ENCODE results near the gene MPO.

Gene MPO

GRCh38 chr17:58312021-58312630, 31.4 kb upstream of the MPO start:
- no peaks in the 10 kb centered on the region for H3K36me3 ChIP-seq
- no peak overlapping the region for H3K4me3 ChIP-seq (ENCODE audit: low read depth, low read length)
- no peak for DNase-seq
- TF ChIP-seq CTCF (IDR thresholded peaks at IDR 0.05; ENCODE audit: low read depth, low read length), result no peak
- peaks cover 5% of the 10 kb centered on the region; the same call in 1 of the 2 replicates for H3K27me3 ChIP-seq
- no peaks in the 10 kb centered on the region for H3K4me1 ChIP-seq
- no peaks in the 10 kb centered on the region for H3K9me3 ChIP-seq

- Histone ChIP-seq H3K9me3 (no peaks in the 10 kb centered on the region), H3K36me3 (no peaks in the 10 kb centered on the region), H3K4me3 (ENCODE audit: low read depth, low read length) (no peak overlapping the region), H3K4me1 (no peaks in the 10 kb centered on the region), H3K27me3 (peaks cover 5% of the 10 kb centered on the region; the same call in 1 of the 2 replicates)
- no peak for DNase-seq
- no peak for TF ChIP-seq CTCF (IDR thresholded peaks at IDR 0.05; ENCODE audit: low read depth, low read length)
Observed at GRCh38 chr17:58311429-58311894, 30.7 kb upstream of the MPO start.

GRCh38 chr17:58310511-58311428, 30.0 kb upstream of the MPO start:
- DNase-seq, result no peak
- Histone ChIP-seq H3K9me3 (no peaks in the 10 kb centered on the region), H3K4me3 (ENCODE audit: low read depth, low read length) (no peak overlapping the region), H3K27me3 (peaks cover 7% of the 10 kb centered on the region; the same call in 1 of the 2 replicates), H3K36me3 (no peaks in the 10 kb centered on the region), H3K4me1 (no peaks in the 10 kb centered on the region)
- no peak for TF ChIP-seq CTCF (IDR thresholded peaks at IDR 0.05; ENCODE audit: low read depth, low read length)

GRCh38 chr17:58309918-58310259, 29.2 kb upstream of the MPO start:
- H3K36me3 ChIP-seq, result no peaks in the 10 kb centered on the region

GRCh38 chr17:58308985-58309917, 28.5 kb upstream of the MPO start:
- no peak for TF ChIP-seq CTCF (IDR thresholded peaks at IDR 0.05; ENCODE audit: low read depth, low read length)
- Histone ChIP-seq H3K4me3 (ENCODE audit: low read depth, low read length) (no peak overlapping the region), H3K27me3 (peaks cover 7% of the 10 kb centered on the region; the same call in 1 of the 2 replicates), H3K9me3 (no peaks in the 10 kb centered on the region), H3K36me3 (no peaks in the 10 kb centered on the region), H3K4me1 (no peaks in the 10 kb centered on the region)
- DNase-seq, result no peak

More at GRCh38 chr17:58309918-58310259, 29.2 kb upstream of the MPO start:
- Histone ChIP-seq H3K4me3 (ENCODE audit: low read depth, low read length) (no peak overlapping the region), H3K9me3 (no peaks in the 10 kb centered on the region), H3K27me3 (peaks cover 7% of the 10 kb centered on the region; the same call in 1 of the 2 replicates), H3K4me1 (no peaks in the 10 kb centered on the region)
- TF ChIP-seq CTCF (IDR thresholded peaks at IDR 0.05; ENCODE audit: low read depth, low read length), result no peak
- DNase-seq, result no peak

Data from BE2C (cell line).